Measurements from ENCODE around the gene FAM89B.

GRCh38 chr11:65586676-65587075 lies 14.3 kb downstream of the FAM89B start:
- TF ChIP-seq CTCF (IDR thresholded peaks at IDR 0.05) (no peak), EZH2 (IDR thresholded peaks at IDR 0.05; ENCODE audit: borderline replicate concordance, insufficient read depth, low read depth, low read length, poor library complexity, severe bottlenecking) (no peak)
